Non-pigmented ciliary epithelial cell (primary cell): ENCODE measurements around the gene SLC9A9.
"Not testable (repeated sequence)": the region's sequence is repeated elsewhere in the genome, so short reads cannot be mapped to it uniquely, and the experiment has no call there.

Experiments
- DNase-seq: peaks from one replicate; pipeline ENCODE4 v3.0.0-alpha.2; 2010; ENCODE audit warnings: low read depth

Gene SLC9A9

DNA sequence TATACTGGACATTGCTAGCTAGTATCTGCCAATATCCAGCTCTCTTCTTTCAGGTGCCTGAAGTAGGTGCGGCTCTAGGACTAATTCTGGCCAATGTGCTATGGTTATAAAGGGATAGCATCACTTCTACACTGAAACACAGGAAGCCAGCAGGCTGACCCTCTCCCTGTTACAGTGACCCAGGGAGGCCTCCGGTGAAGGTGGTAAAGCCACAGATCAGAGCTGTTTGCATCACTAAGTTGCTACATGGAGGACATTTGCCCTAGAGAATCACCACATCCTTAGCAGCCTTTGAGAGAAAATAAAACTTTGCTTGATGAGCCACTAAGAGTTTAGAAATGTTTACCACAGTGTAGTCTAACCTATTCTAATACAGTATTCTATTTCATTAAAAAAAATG, 567.3 kb downstream of the SLC9A9 start:
- no peak for DNase-seq

DNA sequence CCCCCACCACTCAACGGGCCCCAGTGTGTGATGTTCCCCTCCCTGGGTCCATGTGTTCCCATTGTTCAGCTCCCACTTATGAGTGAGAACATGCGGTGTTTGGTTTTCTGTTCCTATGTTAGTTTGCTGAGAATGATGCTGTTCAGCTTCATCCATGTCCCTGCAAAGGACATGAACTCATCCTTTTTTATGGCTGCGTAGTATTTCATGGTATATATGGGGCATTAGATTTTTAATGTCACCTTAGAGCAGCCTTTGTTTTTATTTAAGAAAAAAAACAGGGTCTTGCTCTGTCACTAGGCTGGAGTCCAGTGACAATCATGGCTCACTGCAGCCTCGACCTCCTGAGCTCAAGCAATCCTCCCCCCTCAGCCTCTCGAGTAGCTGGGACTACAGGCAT, 568.7 kb downstream of the SLC9A9 start:
- DNase-seq = not testable (repeated sequence)

GRCh38 chr3:143278721-143279120, 569.5 kb downstream of the SLC9A9 start:
- DNase-seq = no peak

GRCh38 chr3:143277531-143277930, 570.7 kb downstream of the SLC9A9 start:
- no peak for DNase-seq

DNA sequence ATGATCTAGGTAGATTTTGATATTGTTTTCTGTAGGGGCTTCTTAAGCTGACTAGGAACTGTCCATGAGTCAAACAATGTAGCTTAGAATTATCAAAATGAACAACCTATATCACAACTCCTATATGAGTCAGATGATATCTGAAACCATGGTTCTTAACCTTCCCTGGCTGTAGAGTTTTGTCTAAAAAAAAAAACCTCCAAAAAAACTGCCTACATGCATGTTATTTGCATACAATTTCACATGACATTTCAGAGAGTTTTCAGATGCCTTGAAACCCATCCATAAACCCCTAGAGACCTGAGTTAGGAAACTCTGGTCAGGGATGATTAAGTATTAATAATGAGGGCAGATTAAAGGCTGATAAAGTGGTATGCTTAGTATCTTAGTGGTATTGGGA, 571.7 kb downstream of the SLC9A9 start:
- no peak for DNase-seq

- DNase-seq = no peak
Observed at GRCh38 chr3:143273975-143274690, 574.1 kb downstream of the SLC9A9 start.

GRCh38 chr3:143271136-143271535, 577.1 kb downstream of the SLC9A9 start:
- no peak for DNase-seq

DNA sequence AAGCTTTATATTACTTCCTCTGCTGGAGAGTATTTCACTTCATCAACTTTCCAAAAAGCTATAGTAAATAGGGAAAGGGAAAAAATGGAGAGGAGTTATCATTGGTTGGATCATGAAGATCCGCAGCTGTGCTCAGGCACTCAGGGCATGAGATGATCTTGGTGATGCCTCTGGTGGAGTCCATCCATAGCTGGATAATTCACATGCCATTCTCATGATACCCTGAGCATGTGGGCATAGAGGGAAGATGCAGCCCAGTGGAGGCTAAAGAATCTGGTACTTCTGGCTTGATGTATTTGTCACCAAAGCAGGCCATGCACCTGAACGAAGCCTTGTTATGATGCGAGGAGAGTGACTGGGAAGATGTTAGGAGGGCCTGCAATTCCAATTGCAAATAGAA, 578.5 kb downstream of the SLC9A9 start:
- DNase-seq = no peak

GRCh38 chr3:143267989-143268388, 580.3 kb downstream of the SLC9A9 start:
- DNase-seq = peak; percentile 11

- no peak for DNase-seq
Observed at GRCh38 chr3:143266927-143267326, 581.3 kb downstream of the SLC9A9 start.

DNA sequence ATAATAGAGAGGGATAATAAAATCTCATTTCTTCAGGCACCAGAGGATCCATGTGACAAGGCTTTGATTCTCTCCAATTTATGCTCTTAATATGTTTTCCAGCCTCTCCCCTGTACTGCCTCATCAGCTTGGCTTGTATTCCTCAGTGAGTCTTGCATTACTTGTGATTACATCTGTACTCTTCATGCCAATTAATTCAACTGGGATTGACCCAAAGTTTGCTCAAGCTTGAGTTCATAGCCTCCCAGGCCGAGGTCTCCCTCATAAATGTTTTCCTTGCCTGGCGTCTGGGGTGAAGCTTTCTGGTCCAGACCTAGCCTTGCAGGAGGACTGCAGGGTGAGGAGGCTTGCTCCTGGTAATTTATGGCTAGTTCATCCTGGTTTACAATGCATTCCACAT, 581.8 kb downstream of the SLC9A9 start:
- DNase-seq = no peak

DNA sequence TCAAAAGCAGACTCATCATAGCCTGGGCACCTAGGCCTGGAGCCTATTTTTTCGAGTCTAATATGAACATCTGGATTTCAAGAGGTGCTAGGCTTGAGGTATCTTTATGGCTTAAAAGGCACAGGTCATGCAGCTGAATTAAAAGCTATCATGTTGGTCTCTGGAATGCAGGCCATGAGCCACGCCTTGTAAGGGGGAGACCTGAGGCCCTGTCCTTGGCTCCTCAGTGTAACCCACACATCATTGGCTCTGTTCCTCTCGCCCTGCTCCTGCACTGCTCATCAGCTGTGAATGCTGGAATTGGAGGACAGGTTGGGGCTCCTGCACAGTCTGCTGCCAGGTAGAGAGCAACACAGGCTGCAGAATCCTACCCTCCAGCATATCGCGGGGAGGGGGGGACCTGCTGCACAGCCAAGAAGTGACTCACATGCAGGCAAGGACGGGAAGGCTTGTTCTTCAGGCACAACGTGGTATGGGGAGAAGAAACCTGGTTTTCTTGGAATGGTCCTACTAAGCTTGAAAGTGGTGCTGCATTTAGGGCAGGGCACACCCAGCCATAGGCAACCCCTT, 582.7 kb downstream of the SLC9A9 start:
- no peak for DNase-seq

GRCh38 chr3:143263852-143264513, 584.3 kb downstream of the SLC9A9 start:
- no peak for DNase-seq

DNA sequence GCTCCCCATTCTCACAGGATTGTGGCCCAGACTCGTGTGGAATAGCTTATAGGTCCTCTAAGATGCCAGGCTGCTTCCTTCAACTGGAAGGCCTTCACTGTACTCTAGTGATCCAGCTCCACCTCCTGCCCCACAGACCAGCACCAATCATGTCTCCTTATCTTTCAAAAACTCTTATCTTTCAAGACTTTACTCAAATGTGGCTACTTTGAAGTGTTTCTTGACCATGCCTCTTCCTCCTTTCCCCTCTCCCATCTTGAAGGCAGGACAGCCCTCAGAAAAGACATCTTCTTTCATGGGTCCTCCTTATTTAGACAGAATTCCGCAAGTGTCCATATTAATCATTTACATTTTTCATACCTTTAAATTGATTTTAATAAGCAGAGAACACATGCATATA, 586.4 kb downstream of the SLC9A9 start:
- no peak for DNase-seq

GRCh38 chr3:143258692-143259091, 589.6 kb downstream of the SLC9A9 start:
- DNase-seq = no peak

- DNase-seq = no peak
Observed at GRCh38 chr3:143256416-143256815, 591.9 kb downstream of the SLC9A9 start.

GRCh38 chr3:143255739-143256138, 592.5 kb downstream of the SLC9A9 start:
- no peak for DNase-seq

DNA sequence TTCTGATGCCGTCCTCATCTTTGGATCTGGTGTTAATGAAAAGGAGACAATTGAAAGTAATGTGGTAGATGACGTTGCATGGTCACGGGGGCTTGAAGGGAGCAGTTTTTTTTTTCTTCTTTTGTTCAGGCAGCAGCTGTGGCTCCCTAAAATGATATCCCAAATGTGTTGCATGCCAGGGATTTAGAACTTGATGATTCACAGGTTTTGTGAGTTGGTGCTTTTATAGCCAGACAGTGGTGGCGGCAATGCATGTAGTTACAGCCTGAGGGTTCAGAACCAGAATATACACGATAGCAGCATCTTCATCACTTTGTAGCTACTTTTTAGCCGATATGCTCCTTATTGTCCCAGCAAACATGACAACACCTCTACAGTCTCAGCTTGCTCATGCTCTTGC, 595.3 kb downstream of the SLC9A9 start:
- no peak for DNase-seq

- DNase-seq = no peak
Observed at GRCh38 chr3:143249014-143249413, 599.3 kb downstream of the SLC9A9 start.

DNA sequence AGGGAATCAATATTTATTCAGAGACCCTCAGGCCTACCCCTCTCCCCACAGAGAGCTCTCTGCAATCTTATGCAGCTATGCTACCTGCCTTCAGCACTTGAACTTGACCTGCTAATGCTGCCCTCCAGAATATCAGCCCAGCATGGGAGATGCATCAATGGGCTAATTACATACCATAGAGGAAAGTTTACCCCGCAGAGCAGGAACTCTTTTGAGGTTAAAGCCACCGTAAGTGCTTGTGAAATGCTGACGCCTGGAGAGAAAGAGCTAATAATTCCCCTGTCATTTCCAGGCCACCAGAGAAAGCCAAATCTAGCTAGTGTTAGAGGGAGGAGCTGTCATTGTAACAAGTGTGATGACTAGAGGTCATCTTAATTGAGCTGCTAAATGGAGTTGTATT, 601.2 kb downstream of the SLC9A9 start:
- DNase-seq = no peak

GRCh38 chr3:143245692-143246091, 602.6 kb downstream of the SLC9A9 start:
- DNase-seq = no peak

DNA sequence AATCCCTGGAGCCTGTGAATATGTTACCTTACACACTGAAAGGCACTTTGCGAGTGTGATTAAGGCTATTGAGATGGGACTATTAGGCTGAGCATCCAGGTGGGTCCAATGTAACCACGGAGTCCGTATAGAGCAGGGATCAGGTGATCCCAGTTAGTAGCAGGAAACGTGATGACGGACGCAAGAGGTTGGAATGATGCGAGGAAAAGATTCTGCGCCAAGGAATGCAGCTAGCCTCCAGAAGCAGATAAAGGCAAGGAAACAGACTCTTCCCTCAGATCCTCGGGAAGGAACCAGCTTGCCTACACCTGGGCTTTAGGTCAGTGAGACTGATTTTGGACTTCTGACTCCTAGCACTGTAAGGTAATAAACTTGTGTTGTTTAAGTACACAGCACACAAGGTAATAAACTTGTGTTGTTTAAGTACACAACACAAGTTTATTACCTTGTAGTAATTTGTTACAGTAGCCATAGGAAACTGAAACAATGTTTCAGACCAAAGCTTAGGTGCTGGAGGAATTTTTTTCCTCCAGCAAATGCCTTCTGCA, 603.7 kb downstream of the SLC9A9 start:
- DNase-seq = no peak

- no peak for DNase-seq
Observed at GRCh38 chr3:143243686-143244085, 604.6 kb downstream of the SLC9A9 start.
